ENCODE measurements around the gene ATN1. TPM values are rescaled to one million over a fixed set of nuclear protein-coding genes. Genes with fewer than 3 reads are reported as not detected.
A peak's percentile ranks its signal among the peaks of the same experiment; 100 is the strongest.

Gene ATN1
- total and polyA plus RNA-seq, 9 of the 15 experiments (the other 6 are each of a cell fraction or from before 2014, with no cell fraction given), result 0.15 to 49.8 (median 2.7) TPM

DNA sequence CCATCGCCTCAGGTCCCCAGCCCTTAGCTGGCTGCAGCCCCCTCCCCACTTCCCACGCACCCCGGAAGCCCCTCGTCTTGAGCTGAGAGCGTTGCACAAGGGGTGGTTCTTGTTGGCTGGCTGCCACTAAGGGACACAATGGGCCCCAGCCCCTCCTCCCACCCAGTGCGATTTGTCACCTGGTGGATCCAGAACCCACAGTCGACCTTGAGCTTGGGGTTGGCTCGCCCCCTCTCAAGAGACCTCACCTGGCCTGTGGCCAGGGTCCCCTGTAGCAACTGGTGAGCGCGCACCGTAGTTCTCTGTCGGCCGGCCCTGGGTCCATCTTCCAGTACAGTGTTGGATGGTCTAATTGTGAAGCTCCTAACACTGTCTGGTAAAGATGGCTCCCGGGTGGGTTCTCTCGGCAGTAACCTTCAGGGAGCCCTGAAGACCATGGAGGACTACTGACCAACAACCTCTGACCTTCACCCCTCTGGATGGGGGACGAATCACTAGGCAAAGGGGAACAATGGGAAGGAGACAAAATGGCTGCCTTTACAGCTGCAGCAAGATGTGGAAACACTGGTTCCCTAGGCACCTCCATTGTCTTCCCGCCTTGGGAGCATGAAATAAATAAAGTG is 36.1 kb downstream of the ATN1 start (continued):
- TF ChIP-seq, protein P1, sequence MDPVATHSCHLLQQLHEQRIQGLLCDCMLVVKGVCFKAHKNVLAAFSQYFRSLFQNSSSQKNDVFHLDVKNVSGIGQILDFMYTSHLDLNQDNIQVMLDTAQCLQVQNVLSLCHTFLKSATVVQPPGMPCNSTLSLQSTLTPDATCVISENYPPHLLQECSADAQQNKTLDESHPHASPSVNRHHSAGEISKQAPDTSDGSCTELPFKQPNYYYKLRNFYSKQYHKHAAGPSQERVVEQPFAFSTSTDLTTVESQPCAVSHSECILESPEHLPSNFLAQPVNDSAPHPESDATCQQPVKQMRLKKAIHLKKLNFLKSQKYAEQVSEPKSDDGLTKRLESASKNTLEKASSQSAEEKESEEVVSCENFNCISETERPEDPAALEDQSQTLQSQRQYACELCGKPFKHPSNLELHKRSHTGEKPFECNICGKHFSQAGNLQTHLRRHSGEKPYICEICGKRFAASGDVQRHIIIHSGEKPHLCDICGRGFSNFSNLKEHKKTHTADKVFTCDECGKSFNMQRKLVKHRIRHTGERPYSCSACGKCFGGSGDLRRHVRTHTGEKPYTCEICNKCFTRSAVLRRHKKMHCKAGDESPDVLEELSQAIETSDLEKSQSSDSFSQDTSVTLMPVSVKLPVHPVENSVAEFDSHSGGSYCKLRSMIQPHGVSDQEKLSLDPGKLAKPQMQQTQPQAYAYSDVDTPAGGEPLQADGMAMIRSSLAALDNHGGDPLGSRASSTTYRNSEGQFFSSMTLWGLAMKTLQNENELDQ (CRISPR knock-in tag; IDR thresholded peaks at IDR 0.05; ENCODE audit: borderline replicate concordance), result no peak
- TF ChIP-seq ZNF347 (CRISPR knock-in tag; IDR thresholded peaks at IDR 0.05; ENCODE audit: low read depth) (no peak), MCM5 (IDR thresholded peaks at IDR 0.05; ENCODE audit: low read depth) (no peak), MED1 (CRISPR knock-in tag; IDR thresholded peaks at IDR 0.05; ENCODE audit: borderline replicate concordance) (no peak), FOXA3 (CRISPR knock-in tag; conservative IDR thresholded peaks at IDR 0.05 in 1 of 2, IDR thresholded peaks at IDR 0.05 in 1 of 2) (no peak), ZNF274 (IDR thresholded peaks at IDR 0.05; ENCODE audit: borderline replicate concordance, low read depth, low read length) (no peak), GTF2A2 (tag; IDR thresholded peaks at IDR 0.05) (no peak), ZNF780A (CRISPR knock-in tag; IDR thresholded peaks at IDR 0.05) (no peak), ETV1 (tag; conservative IDR thresholded peaks at IDR 0.05; ENCODE audit: low read depth) (no peak), POU5F1 (IDR thresholded peaks at IDR 0.05; ENCODE audit: borderline replicate concordance, low read depth, low read length, partially characterized antibody) (no peak), ZNF239 (CRISPR knock-in tag; IDR thresholded peaks at IDR 0.05) (no peak), COPS2 (conservative IDR thresholded peaks at IDR 0.05) (no peak), ZNF583 (CRISPR knock-in tag; IDR thresholded peaks at IDR 0.05) (peak; percentile 79; the same call in 1 of the 2 replicates), EWSR1 (IDR thresholded peaks at IDR 0.05; ENCODE audit: borderline replicate concordance, low read depth, partially characterized antibody) (no peak), SIN3B (IDR thresholded peaks at IDR 0.05; ENCODE audit: low read depth) (no peak), ZNF143 (CRISPR knock-in tag; IDR thresholded peaks at IDR 0.05) (no peak), ZNF764 (CRISPR knock-in tag; IDR thresholded peaks at IDR 0.05; ENCODE audit: low read depth) (no peak), SREBF1 (IDR thresholded peaks at IDR 0.05; ENCODE audit: borderline replicate concordance, low read depth, low read length) (no peak), BRD9 (IDR thresholded peaks at IDR 0.05; ENCODE audit: low read depth, partially characterized antibody) (no peak)
- TF ChIP-seq, protein P2, sequence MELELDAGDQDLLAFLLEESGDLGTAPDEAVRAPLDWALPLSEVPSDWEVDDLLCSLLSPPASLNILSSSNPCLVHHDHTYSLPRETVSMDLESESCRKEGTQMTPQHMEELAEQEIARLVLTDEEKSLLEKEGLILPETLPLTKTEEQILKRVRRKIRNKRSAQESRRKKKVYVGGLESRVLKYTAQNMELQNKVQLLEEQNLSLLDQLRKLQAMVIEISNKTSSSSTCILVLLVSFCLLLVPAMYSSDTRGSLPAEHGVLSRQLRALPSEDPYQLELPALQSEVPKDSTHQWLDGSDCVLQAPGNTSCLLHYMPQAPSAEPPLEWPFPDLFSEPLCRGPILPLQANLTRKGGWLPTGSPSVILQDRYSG (tag; conservative IDR thresholded peaks at IDR 0.05; ENCODE audit: low read depth), result peak; percentile 75; the same call in 1 of the 2 replicates
- TF ChIP-seq, protein P3, sequence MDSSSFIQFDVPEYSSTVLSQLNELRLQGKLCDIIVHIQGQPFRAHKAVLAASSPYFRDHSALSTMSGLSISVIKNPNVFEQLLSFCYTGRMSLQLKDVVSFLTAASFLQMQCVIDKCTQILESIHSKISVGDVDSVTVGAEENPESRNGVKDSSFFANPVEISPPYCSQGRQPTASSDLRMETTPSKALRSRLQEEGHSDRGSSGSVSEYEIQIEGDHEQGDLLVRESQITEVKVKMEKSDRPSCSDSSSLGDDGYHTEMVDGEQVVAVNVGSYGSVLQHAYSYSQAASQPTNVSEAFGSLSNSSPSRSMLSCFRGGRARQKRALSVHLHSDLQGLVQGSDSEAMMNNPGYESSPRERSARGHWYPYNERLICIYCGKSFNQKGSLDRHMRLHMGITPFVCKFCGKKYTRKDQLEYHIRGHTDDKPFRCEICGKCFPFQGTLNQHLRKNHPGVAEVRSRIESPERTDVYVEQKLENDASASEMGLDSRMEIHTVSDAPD (CRISPR knock-in tag; IDR thresholded peaks at IDR 0.05), result no peak
- TF ChIP-seq, protein P4, sequence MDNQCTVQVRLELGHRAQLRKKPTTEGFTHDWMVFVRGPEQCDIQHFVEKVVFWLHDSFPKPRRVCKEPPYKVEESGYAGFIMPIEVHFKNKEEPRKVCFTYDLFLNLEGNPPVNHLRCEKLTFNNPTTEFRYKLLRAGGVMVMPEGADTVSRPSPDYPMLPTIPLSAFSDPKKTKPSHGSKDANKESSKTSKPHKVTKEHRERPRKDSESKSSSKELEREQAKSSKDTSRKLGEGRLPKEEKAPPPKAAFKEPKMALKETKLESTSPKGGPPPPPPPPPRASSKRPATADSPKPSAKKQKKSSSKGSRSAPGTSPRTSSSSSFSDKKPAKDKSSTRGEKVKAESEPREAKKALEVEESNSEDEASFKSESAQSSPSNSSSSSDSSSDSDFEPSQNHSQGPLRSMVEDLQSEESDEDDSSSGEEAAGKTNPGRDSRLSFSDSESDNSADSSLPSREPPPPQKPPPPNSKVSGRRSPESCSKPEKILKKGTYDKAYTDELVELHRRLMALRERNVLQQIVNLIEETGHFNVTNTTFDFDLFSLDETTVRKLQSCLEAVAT (IDR thresholded peaks at IDR 0.05), result no peak

All from K562 (cell line).